ENCODE results near the gene PDE11A. TPM values are rescaled to one million over a fixed set of nuclear protein-coding genes. Genes with fewer than 3 reads are reported as not detected.

The PDE11A gene
- total RNA-seq, 6 experiments from 2014 or later: 1.2 to 3.1 (median 1.4) TPM

GRCh38 chr2:177689623-177690022 lies 383.0 kb downstream of the PDE11A start:
- no peak for TF ChIP-seq CTCF (IDR thresholded peaks at IDR 0.05)
- no peak for DNase-seq
- H3K4me3 Mint-ChIP-seq: no peak overlapping the region
- no peaks in the 10 kb centered on the region for H3K36me3 Mint-ChIP-seq (ENCODE audit: low read depth)
- no peaks in the 10 kb centered on the region; the same call in 1 of the 2 replicates for H3K4me1 Mint-ChIP-seq (ENCODE audit: low read depth)
- no peak overlapping the region for H3K27ac Mint-ChIP-seq
- no peaks in the 10 kb centered on the region; the same call in none of the 2 replicates for H3K27me3 Mint-ChIP-seq (ENCODE audit: insufficient read depth)
- no peaks in the 10 kb centered on the region for H3K9me3 Mint-ChIP-seq

GRCh38 chr2:177688844-177689243 lies 383.7 kb downstream of the PDE11A start:
- no peak overlapping the region for H3K4me3 Mint-ChIP-seq
- H3K27me3 Mint-ChIP-seq (ENCODE audit: insufficient read depth): no peaks in the 10 kb centered on the region; the same call in none of the 2 replicates
- no peaks in the 10 kb centered on the region; the same call in 1 of the 2 replicates for H3K4me1 Mint-ChIP-seq (ENCODE audit: low read depth)
- no peak overlapping the region for H3K27ac Mint-ChIP-seq
- no peaks in the 10 kb centered on the region for H3K36me3 Mint-ChIP-seq (ENCODE audit: low read depth)
- TF ChIP-seq CTCF (IDR thresholded peaks at IDR 0.05): no peak
- DNase-seq: no peak
- no peaks in the 10 kb centered on the region for H3K9me3 Mint-ChIP-seq

GRCh38 chr2:177683661-177684069 lies 388.9 kb downstream of the PDE11A start:
- Mint-ChIP-seq H3K4me1 (ENCODE audit: low read depth) (no peaks in the 10 kb centered on the region), H3K27me3 (ENCODE audit: insufficient read depth) (no peaks in the 10 kb centered on the region; the same call in 1 of the 2 replicates), H3K36me3 (ENCODE audit: low read depth) (no peaks in the 10 kb centered on the region), H3K4me3 (no peak overlapping the region), H3K27ac (no peak overlapping the region), H3K9me3 (no peaks in the 10 kb centered on the region)
- DNase-seq: no peak
- no peak for TF ChIP-seq CTCF (IDR thresholded peaks at IDR 0.05)

GRCh38 chr2:177682836-177683660 lies 389.5 kb downstream of the PDE11A start:
- DNase-seq: no peak
- no peak for TF ChIP-seq CTCF (IDR thresholded peaks at IDR 0.05)
- Mint-ChIP-seq H3K4me1 (ENCODE audit: low read depth) (no peaks in the 10 kb centered on the region), H3K9me3 (no peaks in the 10 kb centered on the region), H3K27me3 (ENCODE audit: insufficient read depth) (no peaks in the 10 kb centered on the region; the same call in 1 of the 2 replicates), H3K27ac (no peak overlapping the region), H3K36me3 (ENCODE audit: low read depth) (no peaks in the 10 kb centered on the region), H3K4me3 (no peak overlapping the region)

- Mint-ChIP-seq H3K27me3 (ENCODE audit: insufficient read depth) (peaks cover 3% of the 10 kb centered on the region; the same call in 1 of the 2 replicates), H3K36me3 (ENCODE audit: low read depth) (no peaks in the 10 kb centered on the region), H3K4me1 (ENCODE audit: low read depth) (no peaks in the 10 kb centered on the region), H3K27ac (no peak overlapping the region), H3K9me3 (no peaks in the 10 kb centered on the region), H3K4me3 (no peak overlapping the region)
- TF ChIP-seq CTCF (IDR thresholded peaks at IDR 0.05): no peak
- no peak for DNase-seq
Observed at GRCh38 chr2:177682006-177682405, 390.6 kb downstream of the PDE11A start.

Data from HFFc6 (cell line).